ENCODE measurements around the gene LMNA.
A peak's percentile ranks its signal among the peaks of the same experiment; 100 is the strongest.
"Not testable (repeated sequence)": the region's sequence is repeated elsewhere in the genome, so short reads cannot be mapped to it uniquely, and the experiment has no call there.

The LMNA gene

DNA sequence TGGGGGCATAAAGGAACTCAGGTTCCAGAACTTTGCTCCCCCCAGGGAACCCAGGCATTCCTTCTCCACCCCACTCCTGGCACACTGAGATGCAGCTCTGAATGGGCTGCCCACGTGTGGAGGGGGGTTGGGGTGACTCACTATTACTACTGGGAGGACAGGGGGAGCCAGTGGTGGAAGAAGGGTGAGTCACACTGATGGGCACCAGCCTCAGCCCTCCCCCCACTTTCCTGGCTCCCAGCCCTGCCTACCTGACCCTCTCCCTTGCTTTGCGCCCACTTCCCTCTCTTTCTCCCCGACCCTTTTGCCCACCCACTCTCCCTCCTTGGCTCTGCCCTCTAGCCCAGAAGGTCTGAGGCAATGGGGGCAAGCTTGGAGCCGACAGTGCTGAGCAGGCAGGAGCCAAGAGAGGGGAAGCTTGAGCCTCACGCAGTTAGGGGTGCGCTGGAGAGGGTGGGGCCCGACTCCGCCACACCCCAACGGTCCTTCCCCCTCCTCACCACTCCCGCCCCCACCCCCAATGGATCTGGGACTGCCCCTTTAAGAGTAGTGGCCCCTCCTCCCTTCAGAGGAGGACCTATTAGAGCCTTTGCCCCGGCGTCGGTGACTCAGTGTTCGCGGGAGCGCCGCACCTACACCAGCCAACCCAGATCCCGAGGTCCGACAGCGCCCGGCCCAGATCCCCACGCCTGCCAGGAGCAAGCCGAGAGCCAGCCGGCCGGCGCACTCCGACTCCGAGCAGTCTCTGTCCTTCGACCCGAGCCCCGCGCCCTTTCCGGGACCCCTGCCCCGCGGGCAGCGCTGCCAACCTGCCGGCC is at the start of gene LMNA:
LMNA (plus strand) TSS at position 611 of the 818 bp plus-strand sequence. CDS start 208 bp downstream, outside the sequence.
- Histone ChIP-seq H3K4me2 (peak within 1 kb of the TSS; percentile 12 to 99 (median 53); a peak in 19 of 22 replicates), H3K4me3 (peak within 1 kb of the TSS in 6 of 10 experiments; percentile 16 to 70 (median 67); a peak in 11 of 20 replicates), H3K9me3 (replicated peaks in 1 of 11) (no peaks in the 10 kb centered on the region), H3K27ac (peak within 1 kb of the TSS in 4 of 11 experiments; percentile 31 to 85 (median 80); a peak in 7 of 22 replicates), H3K36me3 (no peaks in the 10 kb centered on the region), H4K20me1 (peaks cover 0 to 35% (median 15%) of the 10 kb centered on the region in 11 experiments; a peak in 17 of 22 replicates), H3K4me1 (peaks cover 0 to 71% (median 41%) of the 10 kb centered on the region in 10 experiments; a peak in 18 of 20 replicates), H3K9ac (peak within 1 kb of the TSS in 4 of 11 experiments; percentile 44 to 91 (median 80); a peak in 8 of 22 replicates), H3K27me3 (peaks cover 44 to 75% (median 71%) of the 10 kb centered on the region in 11 experiments)
- TF ChIP-seq Cebpa-rat (IDR thresholded peaks at IDR 0.05) = no peak

DNA sequence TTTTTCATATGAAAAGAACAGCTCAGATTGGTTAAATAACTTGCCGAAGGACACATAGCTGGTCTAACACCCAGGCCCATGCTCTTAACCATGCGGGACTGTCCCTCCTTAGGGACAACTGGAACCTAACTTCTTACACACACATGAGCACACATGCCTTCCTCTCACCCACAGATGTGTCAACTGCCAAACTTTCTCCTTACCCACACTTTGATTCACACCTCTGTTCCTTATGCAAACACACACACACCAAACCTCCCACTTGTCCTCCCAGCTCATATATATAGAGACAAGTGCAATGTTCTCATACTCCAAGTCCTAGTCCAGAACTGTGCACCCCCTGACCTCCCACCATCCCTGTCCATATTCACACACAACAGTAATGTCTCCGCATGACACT is 49.3 kb upstream of the LMNA start:
- H3K27ac ChIP-seq = no peak overlapping the region
- H3K9ac ChIP-seq = peak overlapping the region in 2 of 11 experiments; percentile 13 to 27; a peak in 1 of 22 replicates
- H3K9me3 ChIP-seq (replicated peaks in 1 of 11) = no peaks in the 10 kb centered on the region
- no peak for TF ChIP-seq Cebpa-rat (IDR thresholded peaks at IDR 0.05)
- peaks cover 21 to 40% (median 28%) of the 10 kb centered on the region in 10 experiments for H3K4me1 ChIP-seq
- H3K4me2 ChIP-seq = peak overlapping the region in 10 of 11 experiments; percentile 0 to 56 (median 26); a peak in 12 of 22 replicates
- H3K36me3 ChIP-seq = no peaks in the 10 kb centered on the region
- H3K4me3 ChIP-seq = no peak overlapping the region
- peaks cover 0 to 5% (median 0%) of the 10 kb centered on the region in 11 experiments; a peak in 1 of 22 replicates for H4K20me1 ChIP-seq
- no peaks in the 10 kb centered on the region for H3K27me3 ChIP-seq

DNA sequence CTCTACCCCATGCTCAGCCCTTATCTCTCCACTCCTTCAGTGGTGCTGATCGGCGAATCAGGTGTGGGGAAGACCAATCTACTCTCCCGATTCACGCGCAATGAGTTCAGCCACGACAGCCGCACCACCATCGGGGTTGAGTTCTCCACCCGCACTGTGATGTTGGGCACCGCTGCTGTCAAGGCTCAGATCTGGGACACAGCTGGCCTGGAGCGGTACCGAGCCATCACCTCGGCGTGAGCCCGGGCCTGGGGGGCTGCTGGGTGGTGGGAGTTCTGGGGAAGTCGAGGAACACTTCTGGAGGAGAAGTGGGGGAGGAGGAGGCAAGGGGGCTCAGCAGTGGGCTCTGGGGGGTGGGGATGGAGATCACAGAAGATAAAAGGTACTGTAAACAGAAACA is 48.6 kb upstream of the LMNA start:
- Histone ChIP-seq H4K20me1 (peaks cover 0 to 5% (median 0%) of the 10 kb centered on the region in 11 experiments; a peak in 1 of 22 replicates), H3K4me3 (no peak overlapping the region), H3K27me3 (no peaks in the 10 kb centered on the region), H3K9me3 (replicated peaks in 1 of 11) (no peaks in the 10 kb centered on the region), H3K36me3 (no peaks in the 10 kb centered on the region), H3K9ac (no peak overlapping the region), H3K4me2 (peak overlapping the region in 9 of 11 experiments; percentile 0 to 56 (median 26); a peak in 9 of 22 replicates), H3K27ac (no peak overlapping the region), H3K4me1 (peaks cover 21 to 45% (median 34%) of the 10 kb centered on the region in 10 experiments)
- no peak for TF ChIP-seq Cebpa-rat (IDR thresholded peaks at IDR 0.05)

DNA sequence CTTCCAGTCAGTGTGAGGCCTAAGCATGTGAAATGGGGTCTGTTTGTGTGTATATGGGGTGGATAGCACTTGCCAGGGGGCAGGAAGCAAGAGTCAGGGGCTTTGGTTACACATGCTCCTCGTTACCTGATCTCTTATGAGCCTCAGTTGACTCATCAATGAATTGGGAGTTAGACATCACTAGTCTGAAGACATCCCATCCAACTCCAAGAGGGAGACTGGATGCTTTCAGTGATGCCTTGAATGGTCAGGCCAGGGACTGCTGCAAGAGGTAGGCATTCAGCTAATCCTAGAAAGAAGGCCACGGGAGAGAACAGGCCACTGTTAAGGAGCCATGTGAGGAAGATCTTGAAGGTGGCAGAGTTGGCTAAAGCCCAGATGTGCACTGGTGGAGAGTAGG is 47.2 kb upstream of the LMNA start:
- Histone ChIP-seq H3K4me3 (no peak overlapping the region), H3K27me3 (no peaks in the 10 kb centered on the region), H3K4me1 (peaks cover 12 to 51% (median 42%) of the 10 kb centered on the region in 10 experiments; a peak in 18 of 20 replicates), H3K27ac (no peak overlapping the region), H3K9ac (0 out of 22 replicates have a peak overlapping the region, but pooled peaks of 1 of the 11 experiments have one; percentile 6), H3K4me2 (no peak overlapping the region), H4K20me1 (peaks cover 0 to 7% (median 0%) of the 10 kb centered on the region in 11 experiments; a peak in 2 of 22 replicates), H3K9me3 (replicated peaks in 1 of 11) (no peaks in the 10 kb centered on the region), H3K36me3 (peaks cover 0 to under 1% (median 0%) of the 10 kb centered on the region in 11 experiments; a peak in 5 of 22 replicates)
- no peak for TF ChIP-seq Cebpa-rat (IDR thresholded peaks at IDR 0.05)

DNA sequence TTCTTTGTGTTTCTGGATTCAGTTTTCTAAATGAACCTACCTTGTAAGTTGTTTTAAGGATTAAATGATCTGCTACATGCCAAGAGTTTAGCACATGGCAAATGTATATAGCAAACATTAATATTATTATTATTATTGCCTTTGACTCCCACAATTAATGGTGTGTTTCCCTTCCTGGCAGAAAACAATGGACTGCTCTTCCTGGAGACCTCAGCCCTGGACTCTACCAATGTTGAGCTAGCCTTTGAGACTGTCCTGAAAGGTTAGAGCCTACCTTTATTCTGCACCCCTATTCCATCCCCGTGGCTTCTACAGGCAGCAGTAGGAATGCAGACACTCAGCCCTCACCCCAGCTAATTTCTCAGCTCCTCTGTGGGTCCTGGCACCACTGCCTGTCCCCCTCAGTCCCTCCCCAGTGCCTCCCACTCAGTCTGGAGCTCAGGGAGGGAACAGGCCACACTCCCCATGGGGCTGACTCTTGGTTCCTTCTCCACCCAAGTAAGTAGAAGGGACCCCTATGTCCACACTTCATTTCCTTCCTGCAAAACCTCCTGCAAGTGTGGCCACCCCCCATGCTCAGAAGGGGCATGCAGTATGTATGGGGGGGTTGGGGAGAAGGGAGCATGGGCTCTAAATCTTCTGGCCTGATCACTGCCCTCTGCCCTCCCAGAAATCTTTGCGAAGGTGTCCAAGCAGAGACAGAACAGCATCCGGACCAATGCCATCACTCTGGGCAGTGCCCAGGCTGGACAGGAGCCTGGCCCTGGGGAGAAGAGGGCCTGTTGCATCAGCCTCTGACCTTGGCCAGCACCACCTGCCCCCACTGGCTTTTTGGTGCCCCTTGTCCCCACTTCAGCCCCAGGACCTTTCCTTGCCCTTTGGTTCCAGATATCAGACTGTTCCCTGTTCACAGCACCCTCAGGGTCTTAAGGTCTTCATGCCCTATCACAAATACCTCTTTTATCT is 44.7 kb upstream of the LMNA start:
- peak overlapping the region in 3 of 11 experiments; percentile 4 to 37 (median 33); a peak in 2 of 22 replicates for H3K9ac ChIP-seq
- H3K36me3 ChIP-seq = peaks cover 0 to 22% (median 18%) of the 10 kb centered on the region in 11 experiments; a peak in 14 of 22 replicates
- no peak for TF ChIP-seq Cebpa-rat (IDR thresholded peaks at IDR 0.05)
- no peaks in the 10 kb centered on the region for H3K9me3 ChIP-seq (replicated peaks in 1 of 11)
- peaks cover 0 to 27% (median 9%) of the 10 kb centered on the region in 11 experiments; a peak in 13 of 22 replicates for H4K20me1 ChIP-seq
- H3K4me2 ChIP-seq = peak overlapping the region; percentile 2 to 58 (median 55); a peak in 20 of 22 replicates
- peaks cover 15 to 66% (median 50%) of the 10 kb centered on the region in 10 experiments for H3K4me1 ChIP-seq
- no peak overlapping the region for H3K4me3 ChIP-seq
- peak overlapping the region in 3 of 11 experiments; percentile 15 to 28 (median 19); a peak in 3 of 22 replicates for H3K27ac ChIP-seq
- H3K27me3 ChIP-seq = no peaks in the 10 kb centered on the region

DNA sequence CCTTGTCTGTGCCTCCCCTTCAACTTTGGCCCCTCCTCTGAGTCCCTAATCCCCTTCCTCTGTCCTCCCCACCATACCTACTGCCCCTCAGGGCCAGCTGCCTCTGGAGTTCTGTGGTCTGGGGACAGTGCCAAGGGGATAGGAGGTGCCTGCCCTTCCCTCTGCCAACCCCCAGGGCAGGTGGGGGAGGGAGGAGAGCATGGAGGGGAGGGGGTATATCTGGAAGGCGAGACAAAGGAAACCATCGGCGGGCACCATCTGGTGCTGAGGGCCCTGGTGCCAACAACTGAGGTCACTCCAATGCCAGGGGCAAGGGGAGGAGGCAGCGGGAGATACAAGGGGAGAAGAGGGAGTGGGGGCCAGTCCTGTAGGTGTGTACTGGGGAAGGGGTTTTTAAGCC is 44.0 kb upstream of the LMNA start:
- Histone ChIP-seq H3K36me3 (peaks cover 0 to 30% (median 23%) of the 10 kb centered on the region in 11 experiments; a peak in 14 of 22 replicates), H3K27ac (peak overlapping the region in 4 of 11 experiments; percentile 14 to 28 (median 17); a peak in 4 of 22 replicates)
- no peak for TF ChIP-seq Cebpa-rat (IDR thresholded peaks at IDR 0.05)

DNA sequence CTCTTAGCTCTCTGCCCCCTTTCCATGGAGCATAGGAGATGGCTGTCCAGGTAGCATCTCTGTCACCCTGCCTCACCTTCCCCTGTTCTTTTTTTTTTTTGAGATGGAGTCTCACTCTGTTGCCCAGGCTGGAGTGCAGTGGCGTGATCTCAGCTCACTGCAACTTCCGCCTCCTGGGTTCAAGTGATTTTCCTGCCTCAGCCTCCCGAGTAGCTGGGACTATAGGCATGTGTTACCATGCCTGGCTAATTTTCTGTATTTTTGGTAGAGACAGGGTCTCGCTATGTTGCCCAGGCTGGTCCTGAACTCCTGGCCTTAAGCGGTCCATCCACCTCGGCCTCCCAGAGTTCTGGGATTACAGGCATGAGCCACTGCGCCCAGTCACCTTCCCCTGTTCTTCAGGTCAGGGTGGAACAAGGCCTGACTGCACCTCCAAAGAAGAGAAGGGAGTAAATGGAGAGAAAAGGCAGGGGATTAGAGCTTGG is 43.1 kb upstream of the LMNA start:
- Histone ChIP-seq H3K36me3 (peaks cover 0 to 38% (median 31%) of the 10 kb centered on the region in 11 experiments; a peak in 16 of 22 replicates), H3K4me2 (peak overlapping the region in 5 of 11 experiments; percentile 10 to 56 (median 55); a peak in 7 of 22 replicates), H4K20me1 (peaks cover 0 to 43% (median 25%) of the 10 kb centered on the region in 11 experiments; a peak in 13 of 22 replicates), H3K4me1 (peaks cover 23 to 66% (median 51%) of the 10 kb centered on the region in 10 experiments)
- not testable (repeated sequence) for H3K4me3 ChIP-seq; H3K27ac ChIP-seq; H3K9ac ChIP-seq; H3K27me3 ChIP-seq; H3K9me3 ChIP-seq (replicated peaks in 1 of 11)

More for the DNA sequence above, 44.0 kb upstream of the LMNA start:
- no peaks in the 10 kb centered on the region for H3K27me3 ChIP-seq
- peaks cover 0 to 35% (median 17%) of the 10 kb centered on the region in 11 experiments; a peak in 13 of 22 replicates for H4K20me1 ChIP-seq
- no peaks in the 10 kb centered on the region for H3K9me3 ChIP-seq (replicated peaks in 1 of 11)
- H3K9ac ChIP-seq = no peak overlapping the region
- no peak overlapping the region for H3K4me3 ChIP-seq
- H3K4me1 ChIP-seq = peaks cover 22 to 66% (median 50%) of the 10 kb centered on the region in 10 experiments
- peak overlapping the region; percentile 2 to 58 (median 55); a peak in 16 of 22 replicates for H3K4me2 ChIP-seq

DNA sequence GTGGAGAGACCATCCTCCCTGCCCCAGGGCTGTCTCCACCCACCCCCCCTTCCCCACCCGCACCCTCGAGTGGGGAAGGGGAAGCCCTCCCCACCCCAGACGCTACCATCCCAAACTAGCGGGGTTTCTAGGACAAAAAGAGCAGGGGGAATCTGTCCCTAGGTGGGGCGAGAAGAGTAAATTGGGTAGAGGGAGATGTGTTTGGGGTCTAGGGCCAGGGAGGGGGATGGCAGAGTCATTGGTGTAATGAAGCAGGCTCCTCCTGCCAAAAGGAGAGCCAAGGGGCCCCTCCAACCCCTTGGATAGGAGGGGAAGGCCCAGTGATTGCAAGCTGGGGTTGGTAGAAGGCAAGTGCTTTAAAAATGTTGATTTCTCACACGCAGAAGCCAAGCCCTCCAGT is 42.3 kb upstream of the LMNA start:
- Histone ChIP-seq H4K20me1 (peaks cover 0 to 52% (median 34%) of the 10 kb centered on the region in 11 experiments; a peak in 14 of 22 replicates), H3K36me3 (peaks cover 0 to 47% (median 40%) of the 10 kb centered on the region in 11 experiments; a peak in 19 of 22 replicates), H3K4me1 (peaks cover 31 to 70% (median 59%) of the 10 kb centered on the region in 10 experiments), H3K27ac (no peak overlapping the region), H3K9ac (no peak overlapping the region), H3K9me3 (replicated peaks in 1 of 11) (no peaks in the 10 kb centered on the region), H3K4me2 (0 out of 22 replicates have a peak overlapping the region, but pooled peaks of 1 of the 11 experiments have one; percentile 24), H3K27me3 (no peaks in the 10 kb centered on the region), H3K4me3 (no peak overlapping the region)
- TF ChIP-seq Cebpa-rat (IDR thresholded peaks at IDR 0.05) = no peak
